GM12878 (cell line): ENCODE measurements around the gene CBFA2T3.

ENCODE experiments used
- CTCF ChIP-seq, 3 experiments: IDR thresholded peaks in 2 of 3; conservative IDR thresholded peaks in 1 of 3; 2 replicates each; pipeline ENCODE4 v1.5.1; 2011; ENCODE audit warnings: low read depth in 3 of 3, low read length in 3 of 3, mild to moderate bottlenecking in 3 of 3, control low read depth in 2 of 3, moderate library complexity in 2 of 3, inconsistent platforms in 1 of 3, mixed read lengths in 1 of 3; ENCODE audit not compliant: control insufficient read depth in 2 of 3, insufficient read depth in 1 of 3; ENCODE audit errors: extremely low read depth in 1 of 3
- RAD21 ChIP-seq: IDR thresholded peaks from 2 replicates; pipeline ENCODE4 v1.6.1; 2011; ENCODE audit warnings: mild to moderate bottlenecking, low read depth, low read length, moderate library complexity; ENCODE audit not compliant: insufficient read depth
- ZNF274 ChIP-seq: IDR thresholded peaks from one replicate; pipeline ENCODE4 v1.8.0; 2011; ENCODE audit not compliant: insufficient read length, insufficient read depth

DNA sequence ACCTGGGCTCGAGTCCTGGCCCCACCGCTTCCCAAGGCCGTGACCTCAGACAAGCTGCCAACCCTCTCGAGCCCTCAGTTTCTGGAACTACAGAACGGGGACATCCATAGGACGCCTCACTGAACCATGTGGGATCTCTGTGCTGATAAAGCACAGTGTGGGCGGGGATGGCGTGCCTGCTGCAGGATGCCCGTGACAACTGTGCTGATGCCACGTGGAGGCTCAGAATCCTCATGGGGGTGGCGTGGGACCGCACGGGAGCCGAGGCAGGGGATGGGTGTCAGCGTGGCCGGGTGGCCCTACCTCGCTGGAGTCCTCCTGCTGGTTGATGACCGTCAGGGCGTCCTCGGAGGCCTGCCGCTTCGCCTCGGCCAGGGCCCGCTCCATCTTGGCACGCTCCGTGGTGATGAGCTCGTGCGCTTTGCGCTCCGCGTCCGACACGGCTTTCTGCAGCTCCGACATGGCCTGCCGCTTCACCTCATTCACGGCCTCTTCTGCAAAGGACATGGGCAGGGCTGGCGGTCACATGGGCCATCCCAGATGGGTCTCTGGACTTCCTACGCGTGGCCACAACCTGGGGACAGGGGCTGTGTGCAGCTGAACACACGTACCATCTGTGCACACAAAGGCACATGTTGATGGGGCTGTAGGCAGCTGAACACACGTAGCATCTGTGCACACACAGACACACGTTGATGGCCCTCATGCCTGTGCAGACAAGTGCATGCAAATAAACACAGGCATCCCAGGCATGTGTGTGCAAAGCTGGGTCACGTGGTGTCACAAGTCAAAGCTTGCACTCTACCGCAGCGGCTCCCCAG, 97.8 kb downstream of the CBFA2T3 start:
- TF ChIP-seq CTCF (IDR thresholded peaks at IDR 0.05 in 2 of 3, conservative IDR thresholded peaks at IDR 0.05 in 1 of 3; ENCODE audit: control insufficient read depth in 2 of 3, extremely low read depth in 1 of 3, insufficient read depth in 1 of 3, low read depth in 3 of 3, low read length in 3 of 3): no peak
- TF ChIP-seq RAD21: no peak
- TF ChIP-seq ZNF274: no peak
